NCI-H2029 treated with DMSO at 0.1 percent for 48 hours (cell line): ENCODE results near the gene ATP10B.

Experiments used
- DNase-seq: peaks from one replicate; lab custom pipeline; 2025; lab: John Stamatoyannopoulos, UW

ATP10B gene

GRCh38 chr5:160548949-160549645 is 302.9 kb downstream of the ATP10B start:
- DNase-seq, result no peak

GRCh38 chr5:160547872-160548271 is 304.1 kb downstream of the ATP10B start:
- DNase-seq, result no peak

- DNase-seq, result no peak
These were observed 304.9 kb downstream of the ATP10B start for GRCh38 chr5:160547061-160547460.

- DNase-seq, result no peak
These were observed 306.2 kb downstream of the ATP10B start for GRCh38 chr5:160545832-160546231.

GRCh38 chr5:160543395-160543794 is 308.6 kb downstream of the ATP10B start:
- no peak for DNase-seq

GRCh38 chr5:160542840-160543239 is 309.2 kb downstream of the ATP10B start:
- DNase-seq, result no peak

- no peak for DNase-seq
These were observed 309.7 kb downstream of the ATP10B start for GRCh38 chr5:160542281-160542680.

GRCh38 chr5:160539431-160539830 is 312.6 kb downstream of the ATP10B start:
- DNase-seq, result no peak

GRCh38 chr5:160537940-160538339 is 314.1 kb downstream of the ATP10B start:
- DNase-seq, result no peak

GRCh38 chr5:160537116-160537515 is 314.9 kb downstream of the ATP10B start:
- no peak for DNase-seq

GRCh38 chr5:160534914-160535313 is 317.1 kb downstream of the ATP10B start:
- DNase-seq, result no peak

- no peak for DNase-seq
These were observed 317.9 kb downstream of the ATP10B start for GRCh38 chr5:160534125-160534524.

GRCh38 chr5:160525471-160526261 is 326.3 kb downstream of the ATP10B start:
- DNase-seq, result no peak

- DNase-seq, result no peak
These were observed 327.2 kb downstream of the ATP10B start for GRCh38 chr5:160524827-160525226.

GRCh38 chr5:160523502-160524163 is 328.4 kb downstream of the ATP10B start:
- DNase-seq, result no peak

- DNase-seq, result no peak
These were observed 330.7 kb downstream of the ATP10B start for GRCh38 chr5:160521392-160521663.

- DNase-seq, result no peak
These were observed 331.2 kb downstream of the ATP10B start for GRCh38 chr5:160520609-160521391.

- no peak for DNase-seq
These were observed 335.1 kb downstream of the ATP10B start for GRCh38 chr5:160516696-160517530.

- no peak for DNase-seq
These were observed 337.1 kb downstream of the ATP10B start for GRCh38 chr5:160514866-160515265.

- no peak for DNase-seq
These were observed 337.8 kb downstream of the ATP10B start for GRCh38 chr5:160514191-160514590.

GRCh38 chr5:160513485-160513884 is 338.5 kb downstream of the ATP10B start:
- no peak for DNase-seq
